NCI-H2227 (cell line): ENCODE results near the gene TTC28.
"Not testable (repeated sequence)": the region's sequence is repeated elsewhere in the genome, so short reads cannot be mapped to it uniquely, and the experiment has no call there.

Experiments used
- DNase-seq: peaks from one replicate; lab custom pipeline; 2025; ENCODE audit not compliant: unreplicated experiment; lab: John Stamatoyannopoulos, UW

Gene TTC28

DNA sequence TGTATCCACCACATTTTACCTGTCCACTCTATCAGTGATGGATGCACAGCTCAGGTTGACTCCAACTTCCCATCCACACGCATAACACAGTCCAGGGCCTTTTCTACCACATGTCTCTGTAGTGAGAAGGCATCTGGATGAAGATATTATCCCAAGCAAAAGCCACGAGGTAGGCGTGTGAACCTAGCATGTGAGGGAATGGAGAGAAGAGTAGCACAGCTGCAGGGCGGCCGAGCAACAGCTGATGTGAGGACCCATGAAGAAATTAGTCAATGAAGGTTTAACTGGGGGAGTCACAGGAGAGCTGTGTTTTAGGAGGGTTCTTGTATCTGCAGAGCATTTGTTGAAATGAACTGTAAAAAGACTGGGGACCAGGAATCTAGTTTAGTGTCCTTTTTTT lies 616.0 kb downstream of the TTC28 start:
- no peak for DNase-seq

- not testable (repeated sequence) for DNase-seq
Observed at GRCh38 chr22:28060594-28060993, 619.0 kb downstream of the TTC28 start.

DNA sequence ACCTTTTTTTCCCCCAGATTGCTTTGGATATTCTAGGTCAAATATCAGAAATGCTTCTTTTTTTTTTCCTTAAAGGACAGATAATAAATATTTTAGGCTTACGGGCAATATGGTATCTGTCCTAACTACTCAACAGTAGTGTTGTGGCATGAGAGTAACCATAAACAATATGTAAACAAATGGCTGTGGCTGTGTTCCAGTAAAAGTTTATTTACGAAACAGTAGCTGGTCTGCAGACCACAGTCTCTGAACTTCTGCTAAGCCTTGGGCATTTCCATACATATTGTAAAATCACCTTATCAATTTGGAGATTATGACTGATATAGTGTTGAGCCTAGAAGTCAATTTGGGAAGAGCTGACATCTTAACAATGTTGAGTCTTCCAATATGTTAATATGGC lies 621.6 kb downstream of the TTC28 start:
- DNase-seq = no peak

DNA sequence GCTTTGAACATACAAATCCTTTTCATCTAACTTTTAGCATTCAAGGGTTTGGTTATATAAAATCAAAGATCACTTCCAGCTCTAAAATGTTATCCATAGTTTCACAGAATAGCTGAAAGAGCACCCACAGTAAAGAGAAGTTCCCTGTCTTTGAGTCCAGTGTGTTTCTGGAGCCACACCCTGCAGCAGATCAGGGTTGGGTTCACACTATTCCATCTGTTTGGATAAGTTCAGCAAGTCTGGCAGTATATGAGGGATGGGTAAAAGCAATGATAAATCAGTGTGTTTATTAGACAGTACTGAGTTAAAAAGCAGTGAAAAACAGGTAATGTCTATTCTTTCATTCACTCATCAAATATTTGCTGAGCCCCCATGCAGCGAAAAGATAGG lies 624.8 kb downstream of the TTC28 start:
- no peak for DNase-seq

GRCh38 chr22:28053896-28054818 lies 625.5 kb downstream of the TTC28 start:
- DNase-seq = no peak

DNA sequence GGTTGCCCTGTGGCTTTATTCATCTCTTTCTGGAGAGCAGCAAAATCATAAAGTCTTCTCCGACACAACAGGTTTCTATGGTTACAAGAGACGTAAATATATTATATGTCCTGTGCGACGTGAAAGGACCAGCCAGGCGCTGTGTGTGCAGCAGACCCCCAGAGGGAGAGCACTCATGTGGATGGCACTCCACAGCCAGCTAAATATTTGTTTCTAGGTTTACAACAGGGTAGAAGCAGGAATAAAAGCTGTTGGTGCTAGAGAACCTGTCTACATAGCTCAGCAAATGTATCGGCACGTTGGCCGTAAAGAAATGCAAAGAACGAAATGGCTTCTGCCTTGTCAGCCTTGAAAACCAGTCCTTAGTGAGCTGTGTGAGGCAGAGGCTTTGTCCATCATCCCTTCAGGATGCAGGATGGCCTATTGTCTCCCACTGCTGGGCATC lies 626.8 kb downstream of the TTC28 start:
- peak; percentile 67 for DNase-seq

DNA sequence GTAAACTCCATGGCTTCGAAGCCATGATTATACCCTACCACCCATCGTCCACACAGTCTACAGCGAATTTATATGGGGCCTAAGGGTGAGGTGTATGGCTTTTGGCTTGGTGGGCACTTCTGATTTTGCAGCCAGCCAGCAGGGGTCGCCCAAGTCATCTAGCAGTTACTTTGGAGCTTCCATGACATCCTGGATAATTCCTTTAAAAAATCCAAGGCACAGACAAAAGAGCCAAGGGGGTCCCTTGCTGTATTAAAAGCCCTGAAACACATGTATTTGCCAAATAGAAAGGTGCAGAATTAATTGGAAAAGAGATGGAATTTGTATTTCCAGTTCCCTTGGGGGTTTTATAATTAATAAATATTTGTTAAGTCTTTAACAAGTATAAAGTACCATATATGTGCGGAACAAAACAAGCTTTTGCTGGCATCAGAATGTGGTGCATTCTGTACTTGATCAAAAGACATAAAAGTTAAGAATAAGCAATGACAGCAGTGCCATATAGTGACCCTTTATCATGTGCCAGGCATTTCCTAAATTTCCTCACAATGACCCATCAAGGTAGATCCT lies 627.8 kb downstream of the TTC28 start:
- peak; percentile 81 for DNase-seq

- DNase-seq = peak; percentile 76
Observed at GRCh38 chr22:28051091-28051786, 628.4 kb downstream of the TTC28 start.

DNA sequence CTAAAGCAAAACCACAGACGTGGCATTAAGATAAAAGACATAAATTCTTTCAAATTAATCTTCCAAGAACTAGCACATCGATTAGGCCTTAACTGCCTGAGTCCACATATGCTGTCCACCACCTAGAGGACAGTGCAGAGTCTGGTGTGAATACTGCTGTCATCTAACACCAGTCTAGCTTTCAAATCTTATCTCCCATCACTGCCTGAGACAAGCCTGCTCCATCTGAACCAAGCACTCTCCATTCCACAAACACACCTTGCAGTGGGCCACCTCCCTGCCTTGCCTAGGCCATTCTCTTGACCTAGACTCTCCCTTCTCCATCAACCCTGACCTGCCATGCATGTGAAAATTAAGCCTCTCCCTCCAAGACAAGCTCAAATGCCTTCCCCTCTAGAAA lies 631.1 kb downstream of the TTC28 start:
- no peak for DNase-seq

- DNase-seq = no peak
Observed at GRCh38 chr22:28047740-28048139, 631.9 kb downstream of the TTC28 start.

DNA sequence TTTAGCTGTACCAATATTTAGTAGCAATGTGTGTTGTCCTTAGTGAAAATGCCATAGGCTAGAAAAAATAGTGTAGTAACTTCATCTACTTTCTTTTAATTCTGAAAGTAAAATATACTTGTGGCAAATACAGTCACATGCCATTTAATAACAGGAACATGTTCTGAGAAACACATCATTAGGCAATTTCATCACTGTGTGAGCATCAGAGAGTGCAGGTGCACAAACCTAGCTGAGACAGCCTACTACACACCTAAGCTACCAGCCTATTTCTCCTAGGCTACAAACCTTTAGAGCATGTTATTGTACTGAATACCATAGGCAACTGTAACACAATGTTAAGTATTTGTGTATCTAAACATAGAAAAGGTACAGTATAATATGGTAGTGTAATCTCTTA lies 633.5 kb downstream of the TTC28 start:
- DNase-seq = no peak

DNA sequence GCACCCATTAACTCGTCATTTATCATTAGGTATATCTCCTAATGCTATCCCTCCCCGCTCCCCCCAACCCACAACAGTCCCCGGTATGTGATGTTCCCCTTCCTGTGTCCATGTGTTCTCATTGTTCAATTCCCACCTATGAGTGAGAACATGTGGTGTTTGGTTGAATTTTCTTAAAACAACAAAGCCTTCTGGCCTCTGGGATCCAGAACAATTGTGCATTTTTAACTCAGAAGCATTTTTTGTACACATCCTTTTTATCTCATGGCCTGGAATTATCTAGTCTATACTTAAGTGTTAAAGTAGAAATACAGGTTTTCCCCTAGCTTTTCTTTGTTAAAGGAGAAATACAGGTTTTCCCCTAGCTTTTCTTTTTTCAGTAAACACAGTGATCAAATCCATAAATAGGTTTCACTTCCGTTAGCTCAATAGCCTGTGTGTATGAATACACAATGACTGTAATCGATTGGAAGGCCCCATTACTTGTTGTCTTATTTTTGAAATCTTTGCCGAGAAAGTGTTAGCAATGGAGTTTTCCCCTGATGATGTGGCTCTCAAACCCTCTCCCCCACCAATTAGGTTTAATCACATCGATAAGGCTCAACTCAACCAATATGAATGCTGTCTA lies 635.0 kb downstream of the TTC28 start:
- no peak for DNase-seq

DNA sequence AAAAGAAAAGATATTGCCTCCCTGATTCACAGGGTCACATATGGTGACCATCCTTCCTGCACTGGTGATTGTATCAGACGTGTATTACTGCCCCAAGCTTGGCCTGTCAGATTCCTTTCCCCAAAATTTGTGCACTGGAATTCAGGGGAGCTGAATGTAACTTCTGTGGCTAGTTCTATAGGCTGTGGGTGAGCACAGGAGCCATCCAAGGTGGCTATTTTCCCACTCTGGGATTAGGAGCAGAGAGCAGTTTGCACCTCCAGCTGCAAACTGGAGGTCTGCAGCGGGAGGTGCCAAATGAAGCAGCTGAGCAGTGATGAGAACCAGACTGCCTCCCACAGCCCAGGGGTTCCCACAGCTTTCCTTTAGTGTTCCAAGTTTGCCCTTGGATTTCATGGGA lies 636.4 kb downstream of the TTC28 start:
- DNase-seq = no peak

DNA sequence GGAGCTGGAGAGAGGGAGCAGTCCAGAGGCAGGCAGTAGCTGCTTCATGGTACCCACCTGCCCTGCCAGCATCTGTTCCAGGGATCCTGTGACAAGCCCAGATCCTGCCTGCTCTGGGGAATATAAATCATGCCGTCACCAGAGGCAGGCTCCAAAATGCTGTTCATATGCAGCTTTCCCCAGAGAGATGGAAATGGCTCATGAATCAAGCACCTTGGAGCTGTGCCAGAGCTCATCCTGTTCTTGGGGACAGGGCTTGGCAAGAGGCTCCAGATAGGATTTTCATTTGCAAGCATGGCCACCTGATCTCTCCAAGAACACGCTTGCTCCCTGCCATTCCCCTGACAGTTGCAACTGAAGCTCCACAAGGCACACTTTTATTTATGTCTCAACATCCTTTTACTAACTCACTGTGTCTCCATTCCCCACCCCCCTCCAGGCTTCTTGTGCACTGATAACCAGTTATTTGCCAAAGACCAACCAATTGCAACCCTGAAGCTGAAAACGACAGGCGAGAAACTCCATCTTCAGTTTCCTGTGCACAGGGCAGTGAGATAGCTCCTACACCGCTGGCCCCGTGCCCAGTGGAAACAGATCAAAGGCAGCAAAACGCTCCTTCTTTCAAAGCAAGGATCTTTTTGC lies 644.8 kb downstream of the TTC28 start:
- peak; percentile 66 for DNase-seq

- DNase-seq = no peak
Observed at GRCh38 chr22:28034145-28034759, 645.4 kb downstream of the TTC28 start.

GRCh38 chr22:28032861-28033260 lies 646.8 kb downstream of the TTC28 start:
- DNase-seq = no peak

DNA sequence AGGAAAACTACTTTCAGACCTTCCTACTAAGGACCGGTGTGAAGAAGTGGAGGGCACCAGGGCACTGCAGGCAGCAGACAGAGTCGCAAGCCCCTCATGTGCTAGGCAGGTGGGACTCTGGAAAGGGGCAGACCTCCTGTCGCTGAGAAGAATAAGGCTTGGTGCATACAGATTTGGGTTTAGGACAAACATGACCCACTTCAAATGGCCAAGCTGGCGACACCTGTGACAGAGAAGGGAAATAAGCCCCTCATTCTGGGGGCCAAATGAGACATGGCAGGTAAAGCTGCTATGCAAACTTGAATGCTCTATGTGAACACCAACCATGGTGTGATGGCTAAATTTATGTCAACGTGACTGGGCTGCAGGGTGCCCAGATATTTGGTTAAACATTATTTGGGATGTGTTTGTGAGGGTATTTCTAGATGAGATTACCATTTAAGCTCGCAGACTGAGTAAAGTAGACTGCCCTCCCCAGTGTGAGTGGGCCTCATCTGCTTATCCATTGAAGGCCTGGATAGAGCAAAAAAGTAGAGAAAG lies 648.2 kb downstream of the TTC28 start:
- DNase-seq = no peak

GRCh38 chr22:28030473-28030872 lies 649.2 kb downstream of the TTC28 start:
- no peak for DNase-seq

- no peak for DNase-seq
Observed at GRCh38 chr22:28029956-28030355, 649.7 kb downstream of the TTC28 start.
